NCI-H2196 (cell line): Measurements from ENCODE around the gene ASB18.
A peak's percentile ranks its signal among the peaks of the same experiment; 100 is the strongest.
"Not testable (repeated sequence)": the region's sequence is repeated elsewhere in the genome, so short reads cannot be mapped to it uniquely, and the experiment has no call there.

Source experiments
- DNase-seq: peaks from one replicate; lab custom pipeline; 2025; ENCODE audit not compliant: unreplicated experiment; lab: John Stamatoyannopoulos, UW

The ASB18 gene

GRCh38 chr2:236286873-236287545 lies 22.8 kb upstream of the ASB18 start:
- DNase-seq, result no peak

- DNase-seq, result peak; percentile 54
Measured at GRCh38 chr2:236284208-236284607, 20.0 kb upstream of the ASB18 start.

GRCh38 chr2:236282406-236282805 lies 18.2 kb upstream of the ASB18 start:
- no peak for DNase-seq

DNA sequence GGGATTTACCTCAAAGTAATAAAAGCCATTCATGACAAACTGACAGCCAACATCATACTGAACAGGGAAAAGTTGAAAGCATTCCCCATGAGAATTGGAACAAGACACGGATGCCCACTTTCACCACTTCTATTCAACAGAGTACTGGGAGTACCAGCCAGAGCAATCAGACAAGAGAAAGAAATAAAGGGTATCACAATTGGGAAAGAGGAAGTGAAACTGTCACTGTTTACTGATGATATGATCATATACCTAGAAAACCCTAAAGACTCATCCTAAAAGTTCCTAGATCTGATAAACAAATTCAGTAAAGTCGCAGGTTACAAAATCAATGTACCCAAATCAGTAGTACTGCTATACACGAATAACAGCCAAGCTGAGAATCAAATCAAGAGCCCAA lies 17.2 kb upstream of the ASB18 start:
- DNase-seq, result no peak

DNA sequence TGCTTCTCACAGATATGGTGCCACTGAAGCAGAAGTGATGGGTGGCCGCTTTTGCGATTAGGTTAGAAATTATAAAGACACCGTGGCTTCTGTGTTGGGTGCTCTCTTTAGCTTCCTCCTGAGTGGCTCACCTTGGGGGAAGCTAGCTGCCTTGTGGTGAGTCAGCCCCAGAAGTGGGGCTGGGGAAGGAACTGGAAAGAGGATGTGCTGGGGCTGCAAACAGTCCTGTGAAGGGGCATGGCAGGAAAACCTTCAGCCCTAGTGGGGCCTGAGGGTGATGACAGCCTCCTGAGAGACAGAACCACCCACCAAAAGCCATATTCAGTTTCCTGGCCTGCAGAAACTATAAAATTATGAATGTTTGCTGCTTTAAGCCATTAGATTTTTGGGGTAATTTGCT lies 8.9 kb upstream of the ASB18 start:
- DNase-seq, result no peak

GRCh38 chr2:236271851-236272250 lies 7.6 kb upstream of the ASB18 start:
- DNase-seq, result no peak

GRCh38 chr2:236269876-236270275 lies 5.7 kb upstream of the ASB18 start:
- not testable (repeated sequence) for DNase-seq

GRCh38 chr2:236265675-236266074 lies 1.5 kb upstream of the ASB18 start:
- no peak for DNase-seq

DNA sequence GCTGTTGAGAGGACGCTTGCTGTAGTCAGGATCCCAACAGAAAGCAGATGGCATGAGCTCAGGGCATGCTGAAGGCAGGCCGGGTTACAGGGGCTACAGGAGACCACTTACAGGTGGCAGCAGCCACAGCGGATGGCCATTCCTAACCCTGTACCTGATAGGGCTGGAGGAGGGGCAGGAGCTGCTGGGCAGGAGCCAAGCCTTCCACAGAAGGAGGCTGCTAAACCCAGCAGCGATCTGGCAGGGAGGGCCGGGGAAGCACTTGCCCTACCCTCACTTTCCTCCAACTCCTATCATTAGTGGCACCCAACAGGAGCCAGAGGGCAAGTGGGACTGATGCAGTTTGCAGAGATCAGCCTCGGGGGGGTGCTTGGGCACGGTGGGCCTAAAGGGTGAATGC lies 2.0 kb downstream of the ASB18 start:
- no peak for DNase-seq

- no peak for DNase-seq
Measured at GRCh38 chr2:236261452-236261851, 2.8 kb downstream of the ASB18 start.

DNA sequence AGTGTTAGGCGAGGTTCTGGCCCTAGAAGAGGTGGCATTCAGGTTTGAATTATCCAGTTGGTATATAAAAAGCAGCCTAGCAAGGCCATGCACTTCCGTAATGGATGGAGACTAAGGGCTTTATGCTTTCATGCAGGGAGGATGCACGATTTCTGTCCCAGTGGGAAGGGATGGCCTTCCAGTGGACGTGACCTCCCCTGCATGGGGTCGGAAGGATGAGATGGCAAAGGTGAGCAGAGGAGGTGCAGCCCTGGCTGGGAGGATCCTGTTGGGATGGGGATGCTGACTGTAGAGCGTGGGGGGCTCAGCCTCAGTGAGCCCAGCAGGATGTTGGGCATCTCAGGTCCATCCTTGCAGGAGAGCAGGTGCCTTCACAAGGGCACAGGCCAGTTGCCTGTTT lies 4.8 kb downstream of the ASB18 start:
- DNase-seq, result no peak

- DNase-seq, result no peak
Measured at GRCh38 chr2:236257575-236257974, 6.6 kb downstream of the ASB18 start.

DNA sequence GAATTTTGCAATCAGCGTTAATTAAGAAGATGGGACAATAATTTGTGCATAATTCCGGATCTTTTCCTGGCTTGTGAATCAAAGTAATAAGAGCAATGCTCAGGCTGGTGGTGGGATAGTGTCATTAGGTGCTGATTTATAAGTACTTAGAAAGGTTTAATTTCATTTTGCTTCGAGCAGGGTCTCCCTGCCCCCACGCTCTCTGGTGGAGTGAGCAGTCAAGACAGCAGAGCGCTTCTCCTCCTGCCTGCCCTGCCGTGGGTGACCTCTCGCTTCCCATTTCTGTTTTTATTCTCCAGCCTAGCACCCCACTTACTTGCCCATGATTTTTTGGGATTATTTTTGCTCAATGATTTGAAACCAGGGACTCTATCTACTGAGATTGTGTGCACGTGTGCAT lies 7.1 kb downstream of the ASB18 start:
- no peak for DNase-seq

- no peak for DNase-seq
Measured at GRCh38 chr2:236256366-236256985, 7.7 kb downstream of the ASB18 start.

DNA sequence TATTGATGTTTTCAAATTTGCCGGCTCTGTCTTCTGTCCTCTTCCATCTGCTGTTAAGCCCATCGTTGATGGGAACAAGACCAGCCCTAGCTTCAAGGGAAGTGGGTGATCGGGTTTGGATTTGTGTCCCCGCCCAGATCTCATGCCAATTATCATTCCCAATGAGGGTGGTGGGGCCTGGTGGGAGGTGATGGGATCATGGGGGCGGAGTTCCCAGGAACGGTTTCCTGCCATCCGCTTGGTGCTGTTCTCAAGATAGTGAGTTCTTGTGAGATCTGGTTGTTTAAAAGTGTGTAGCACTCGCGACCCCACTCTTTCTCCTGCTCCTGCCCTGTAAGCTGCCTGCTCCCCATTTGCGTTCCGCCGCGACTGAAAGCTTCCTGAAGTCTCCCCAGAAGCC lies 9.5 kb downstream of the ASB18 start:
- DNase-seq, result no peak

GRCh38 chr2:236254001-236254400 lies 10.2 kb downstream of the ASB18 start:
- DNase-seq, result no peak

DNA sequence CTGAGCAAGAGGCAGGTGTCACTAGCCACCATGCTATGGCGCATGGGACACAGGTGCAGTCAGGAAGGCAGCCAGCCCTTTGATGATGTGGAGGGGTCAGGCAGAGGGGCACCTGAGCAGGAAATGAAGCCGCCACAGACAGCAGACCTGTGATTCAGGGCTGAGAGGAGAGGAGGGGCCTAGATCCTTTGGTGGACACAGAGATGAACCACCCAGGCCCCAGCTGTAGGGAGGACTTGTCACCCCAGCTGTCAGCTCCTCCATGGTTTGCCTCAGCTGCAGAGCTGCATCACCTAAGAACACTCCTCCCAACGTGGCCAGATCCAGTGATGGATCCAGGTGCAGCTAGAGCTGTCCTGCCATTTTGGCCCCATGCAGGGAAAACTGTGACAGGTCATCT lies 11.6 kb downstream of the ASB18 start:
- no peak for DNase-seq

DNA sequence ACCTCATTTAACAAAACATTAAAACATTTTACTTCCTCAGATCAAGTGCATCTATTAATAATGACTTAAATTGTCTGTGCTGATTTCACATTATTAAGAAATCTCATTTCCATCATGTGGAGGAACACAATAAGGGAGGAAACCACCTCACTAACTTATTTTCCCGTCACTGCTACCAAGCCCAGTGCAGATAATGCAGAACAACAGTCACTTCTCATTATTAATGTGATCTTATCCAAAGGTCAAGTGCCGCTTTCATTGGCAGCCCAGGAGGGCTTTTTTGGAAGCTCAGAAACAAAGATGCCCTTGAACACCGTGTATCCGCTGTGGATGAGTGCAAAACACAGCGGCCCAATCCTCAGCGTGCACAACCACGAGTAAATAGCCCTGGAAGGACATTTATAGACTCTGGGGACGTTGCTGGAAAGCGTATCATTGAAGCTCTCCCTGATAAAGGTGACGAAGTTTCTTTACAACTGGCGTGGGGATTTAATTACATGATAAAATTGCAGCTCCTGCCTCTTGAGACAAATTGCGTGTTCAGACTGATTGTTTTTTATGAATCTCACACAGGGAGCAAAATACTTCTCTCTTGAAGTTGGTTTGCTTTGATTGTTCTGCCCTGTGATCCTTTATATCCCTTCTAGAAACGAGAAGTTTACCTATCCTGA lies 13.2 kb downstream of the ASB18 start:
- DNase-seq, result no peak

DNA sequence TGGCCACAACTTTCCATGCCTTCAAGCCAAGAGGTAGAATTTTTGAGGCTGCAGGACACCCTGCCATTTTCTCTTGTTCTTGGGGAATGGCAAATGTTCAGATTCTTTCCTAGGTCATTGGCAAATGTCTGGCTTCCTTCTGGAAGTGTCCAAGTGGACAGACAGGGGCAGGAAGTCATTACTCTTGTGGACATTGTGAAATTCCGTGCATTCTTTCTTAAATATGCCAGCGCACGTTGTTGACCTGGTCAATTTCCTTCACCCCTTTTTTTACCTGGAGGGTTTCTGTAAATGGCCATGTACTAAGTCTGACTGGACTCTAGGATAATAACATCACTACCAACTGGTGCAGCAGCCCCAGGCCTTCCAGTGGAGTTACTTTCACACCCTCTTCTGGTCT lies 13.9 kb downstream of the ASB18 start:
- DNase-seq, result no peak

GRCh38 chr2:236249066-236249465 lies 15.1 kb downstream of the ASB18 start:
- DNase-seq, result no peak

GRCh38 chr2:236246711-236247246 lies 17.4 kb downstream of the ASB18 start:
- DNase-seq, result no peak

- no peak for DNase-seq
Measured at GRCh38 chr2:236244256-236244655, 19.9 kb downstream of the ASB18 start.
